Gastrocnemius medialis (tissue), 4 donors: ENCODE data around the gene AUNIP. TPM values are rescaled to one million over a fixed set of nuclear protein-coding genes. Genes with fewer than 3 reads are reported as not detected.

Source experiments
- ATAC-seq, 2 donors: fragments of 150-250 bp; one replicate each; pipeline ENCODE4 v1.9.1; 2016
- DNase-seq, 2 donors: peaks; one replicate each; pipeline ENCODE4 v3.0.0-alpha.2; 2019
- H3K27ac ChIP-seq, 4 donors: fragments of 200-600 bp; sonication (generic); 1 replicate in 1 of 4; 2 replicates in 3 of 4; pipeline ENCODE4 v1.5.1; 2016 to 2018; ENCODE audit warnings: mild to moderate bottlenecking in 2 of 4, moderate library complexity in 1 of 4
- H3K27me3 ChIP-seq, 3 donors: fragments of 200-600 bp; sonication (generic) in 2 of 3; 1 replicate in 1 of 3; 2 replicates in 2 of 3; pipeline versions ENCODE4 v1.5.1 to v1.6.0; 2016 to 2019; ENCODE audit warnings: mild to moderate bottlenecking in 1 of 3, moderate library complexity in 1 of 3
- H3K36me3 ChIP-seq, 2 donors: fragments of 200-600 bp; sonication (generic) in 1 of 2; one replicate each; pipeline ENCODE4 v1.5.1; 2017 to 2018
- H3K4me1 ChIP-seq, 2 donors: fragments of 200-600 bp; sonication (generic) in 1 of 2; one replicate each; pipeline ENCODE4 v1.5.1; 2016 to 2017; ENCODE audit warnings: mild to moderate bottlenecking in 2 of 2
- H3K4me3 ChIP-seq, 4 donors: fragments of 200-600 bp; sonication (generic) in 3 of 4; 1 replicate in 1 of 4; 2 replicates in 3 of 4; pipeline ENCODE4 v1.5.1; 2016 to 2019; ENCODE audit warnings: mild to moderate bottlenecking in 2 of 4
- H3K9me3 ChIP-seq, 3 donors: fragments of 200-600 bp; sonication (generic) in 2 of 3; 1 replicate in 1 of 3; 2 replicates in 2 of 3; pipeline ENCODE4 v1.5.1; 2016 to 2019
- CTCF ChIP-seq, 5 experiments: fragments of 450-650 bp in 3 of 5; fragments of 200-600 bp in 2 of 5; sonication (generic) in 2 of 5; IDR thresholded peaks in 4 of 5; conservative IDR thresholded peaks in 1 of 5; 1 replicate in 4 of 5; 2 replicates in 1 of 5; pipeline ENCODE4 v1.5.1; 2016 to 2019; ENCODE audit warnings: antibody characterized with exemption in 5 of 5, mild to moderate bottlenecking in 3 of 5, moderate library complexity in 3 of 5
- POLR2A ChIP-seq, 2 donors: fragments of 450-650 bp; IDR thresholded peaks; one replicate each; pipeline ENCODE4 v1.6.1; 2017; ENCODE audit warnings: antibody characterized with exemption in 2 of 2, mild to moderate bottlenecking in 2 of 2, moderate library complexity in 2 of 2
- in situ Hi-C, 4 donors: fragments of 200-750 bp; cut with MboI; loops; one replicate each; pipeline versions ENCODE4 v1.15.0 to v1.8.0; 2017; ENCODE audit warnings: low sequenced_read_pairs in 4 of 4
- intact Hi-C: fragments of 100-400 bp; cut with DNase I; formaldehyde crosslinking; loops from one replicate; pipeline ENCODE4 v1.15.1; 2023; ENCODE audit warnings: low total_unique reads
- total RNA-seq, 4 donors: library from RNA; depleted of rRNA; stranded (reverse); fragments of >200 nt; gene quantifications; one replicate each; pipeline versions ENCODE4 v1.1.0 to v1.2.3, GENCODE V29; 2016

The AUNIP gene
- not detected for total RNA-seq

- Histone ChIP-seq H3K36me3 (no peaks in the 10 kb centered on the region), H3K4me3 (peak within 1 kb of the TSS; percentile 58 to 65 (median 61)), H3K27me3 (no peaks in the 10 kb centered on the region), H3K9me3 (no peaks in the 10 kb centered on the region), H3K4me1 (peaks cover 7 to 15% of the 10 kb centered on the region in 2 donors), H3K27ac (peak within 1 kb of the TSS; percentile 69 to 79 (median 72))
- DNase-seq (peak; percentile 64 to 74), ATAC-seq (peak; percentile 89 to 90)
- in situ Hi-C loops = no loop called here
- TF ChIP-seq POLR2A (IDR thresholded peaks at IDR 0.05) = peak; percentile 39 to 64
- TF ChIP-seq CTCF (IDR thresholded peaks at IDR 0.05 in 4 of 5, conservative IDR thresholded peaks at IDR 0.05 in 1 of 5) = no peak
- intact Hi-C loops = no loop called here
Observed at GRCh38 chr1:25858906-25859789, at the start of gene AUNIP. TSS of gene AUNIP (minus strand) at chr1:25859457. CDS start at chr1:25859357, 100 bp downstream.

GRCh38 chr1:25909040-25909439 is 49.8 kb upstream of the AUNIP start:
- in situ Hi-C loops = no loop called here
- Histone ChIP-seq H3K4me1 (peaks cover 9 to 15% of the 10 kb centered on the region in 2 donors), H3K9me3 (no peaks in the 10 kb centered on the region), H3K4me3 (no peak overlapping the region), H3K27me3 (no peaks in the 10 kb centered on the region), H3K27ac (no peak overlapping the region), H3K36me3 (no peaks in the 10 kb centered on the region)
- intact Hi-C loops = no loop called here
- ATAC-seq (no peak), DNase-seq (no peak)
- no peak for TF ChIP-seq POLR2A (IDR thresholded peaks at IDR 0.05)
- no peak for TF ChIP-seq CTCF (IDR thresholded peaks at IDR 0.05 in 4 of 5, conservative IDR thresholded peaks at IDR 0.05 in 1 of 5)

GRCh38 chr1:25908161-25908560 is 48.9 kb upstream of the AUNIP start:
- H3K27ac ChIP-seq = no peak overlapping the region
- H3K9me3 ChIP-seq = no peaks in the 10 kb centered on the region
- H3K27me3 ChIP-seq = no peaks in the 10 kb centered on the region
- ATAC-seq = no peak
- H3K36me3 ChIP-seq = no peaks in the 10 kb centered on the region
- no peak overlapping the region for H3K4me3 ChIP-seq
- TF ChIP-seq POLR2A (IDR thresholded peaks at IDR 0.05) (no peak), CTCF (IDR thresholded peaks at IDR 0.05 in 4 of 5, conservative IDR thresholded peaks at IDR 0.05 in 1 of 5) (no peak)
- peaks cover 9 to 15% of the 10 kb centered on the region in 2 donors for H3K4me1 ChIP-seq
- DNase-seq = no peak
- in situ Hi-C loops = no loop called here
- intact Hi-C loops = no loop called here

DNA sequence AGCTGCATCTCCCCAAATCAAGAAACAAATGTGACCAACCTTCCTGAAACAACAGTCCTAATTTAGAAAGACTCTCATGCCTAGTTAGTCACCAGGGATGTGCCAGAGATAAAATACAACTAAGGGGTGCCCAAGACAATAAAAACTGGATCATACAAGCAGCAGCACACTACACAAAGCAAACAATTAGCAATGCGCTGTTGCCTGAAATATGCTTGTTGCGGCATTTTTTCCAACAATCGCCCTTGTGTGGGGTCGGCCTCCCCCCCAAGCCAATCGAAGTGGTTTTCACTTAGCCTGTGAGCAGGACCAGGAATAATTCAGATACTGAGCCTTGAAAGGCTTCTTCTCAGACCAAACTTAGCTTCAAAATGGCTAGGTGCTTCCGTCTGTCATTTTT is 48.3 kb upstream of the AUNIP start:
- H3K4me1 ChIP-seq = peaks cover 9 to 15% of the 10 kb centered on the region in 2 donors
- ATAC-seq (no peak), DNase-seq (no peak)
- TF ChIP-seq POLR2A (IDR thresholded peaks at IDR 0.05) = no peak
- TF ChIP-seq CTCF (IDR thresholded peaks at IDR 0.05 in 4 of 5, conservative IDR thresholded peaks at IDR 0.05 in 1 of 5) = no peak
- no peaks in the 10 kb centered on the region for H3K27me3 ChIP-seq
- intact Hi-C loops (no loop called here), in situ Hi-C loops (no loop called here)
- no peaks in the 10 kb centered on the region for H3K36me3 ChIP-seq
- no peaks in the 10 kb centered on the region for H3K9me3 ChIP-seq
- no peak overlapping the region for H3K4me3 ChIP-seq
- no peak overlapping the region for H3K27ac ChIP-seq
